Measurements from ENCODE around the gene TXLNA. TPM values are rescaled to one million over a fixed set of nuclear protein-coding genes. Genes with fewer than 3 reads are reported as not detected.

Gene TXLNA
- total RNA-seq, 1 experiment from 2014 or later = 67.3 TPM

GRCh38 chr1:32150847-32151246 lies 28.6 kb upstream of the TXLNA start:
- H3K27ac Mint-ChIP-seq = no peak overlapping the region
- Histone ChIP-seq H3K27ac (ENCODE audit: insufficient read length, low read depth, low read length) (no peak overlapping the region), H4K91ac (ENCODE audit: insufficient read length, low read depth, low read length) (no peak overlapping the region), H2BK120ac (ENCODE audit: low read depth, low read length, poor library complexity, severe bottlenecking) (no peak overlapping the region), H2BK5ac (ENCODE audit: insufficient read length, low read length) (no peak overlapping the region), H2AFZ (ENCODE audit: low read length) (no peak overlapping the region), H2BK20ac (ENCODE audit: low read depth, low read length, poor library complexity, severe bottlenecking) (no peak overlapping the region), H3K23me2 (ENCODE audit: insufficient read length, low read depth, low read length, poor library complexity, severe bottlenecking) (no peaks in the 10 kb centered on the region), H3T11ph (ENCODE audit: low read length) (no peak overlapping the region), H3K79me1 (ENCODE audit: insufficient read depth, low read depth, low read length, poor library complexity, severe bottlenecking) (peaks cover 8% of the 10 kb centered on the region), H3K14ac (ENCODE audit: insufficient read depth, low read length) (no peak overlapping the region), H2AK5ac (ENCODE audit: insufficient read length, low read length) (no peak overlapping the region), H3K18ac (ENCODE audit: insufficient read length, low read depth, low read length) (no peak overlapping the region), H2BK12ac (ENCODE audit: insufficient read length, low read depth, low read length) (no peak overlapping the region), H4K8ac (replicated peaks; ENCODE audit: insufficient read length, low read depth, low read length) (no peak overlapping the region), H4K5ac (ENCODE audit: insufficient read length, low read depth, low read length) (no peak overlapping the region), H4K20me1 (ENCODE audit: control insufficient read depth, insufficient read depth, insufficient read length) (no peaks in the 10 kb centered on the region), H3K4me2 (ENCODE audit: insufficient read depth, insufficient read length, low read length) (no peak overlapping the region), H3K56ac (ENCODE audit: insufficient read length, low read depth, low read length) (no peak overlapping the region), H3K23ac (ENCODE audit: insufficient read length, low read depth, low read length) (no peak overlapping the region), H3K9ac (ENCODE audit: extremely low read depth, insufficient read length, low read length) (no peak overlapping the region), H3K9me3 (ENCODE audit: control insufficient read depth, low read depth, low read length) (no peaks in the 10 kb centered on the region), H3K79me2 (ENCODE audit: insufficient read depth, low read length) (peaks cover 2% of the 10 kb centered on the region; the same call in 1 of the 2 replicates), H3K27me3 (ENCODE audit: insufficient read depth, low read length) (no peaks in the 10 kb centered on the region), H2BK15ac (ENCODE audit: low read depth, low read length) (no peak overlapping the region), H3K4me1 (ENCODE audit: insufficient read depth, low read length) (no peaks in the 10 kb centered on the region), H3K4ac (ENCODE audit: low read depth, low read length) (no peak overlapping the region)
- no peak overlapping the region for H3K4me3 Mint-ChIP-seq
- H3K9me3 Mint-ChIP-seq = no peaks in the 10 kb centered on the region; a peak in 1 of 5 replicates
- no CpG with 5 or more reads among the region's 9 CpGs for WGBS (ENCODE audit: extremely low coverage, insufficient read length, low lambda C conversion rate)
- DNase-seq = no peak
- TF ChIP-seq CTCF (conservative IDR thresholded peaks at IDR 0.05) = no peak
- peaks cover 4 to 10% (median 7%) of the 10 kb centered on the region in 3 experiments; a peak in 6 of 7 replicates for H3K36me3 Mint-ChIP-seq (ENCODE audit: insufficient read depth in 1 of 3, low read depth in 3 of 3)
- no peaks in the 10 kb centered on the region for H3K27me3 Mint-ChIP-seq (ENCODE audit: low read depth)
- H3K4me1 Mint-ChIP-seq = peaks cover 7 to 13% of the 10 kb centered on the region in 2 experiments; a peak in 3 of 4 replicates

Data from H9 (cell line).